ENCODE data around the gene EML5.

GRCh38 chr14:88750413-88750812 lies 42.3 kb downstream of the EML5 start:
- TF ChIP-seq POLR2A (IDR thresholded peaks at IDR 0.05), result no peak
- no peak for TF ChIP-seq CTCF (IDR thresholded peaks at IDR 0.05)

Measured in testis (tissue), 2 donors.